Erythroblast (primary cell): Measurements from ENCODE around the gene GRIN2C.

Experiments used
- GATA1 ChIP-seq: IDR thresholded peaks from 2 replicates; pipeline ENCODE4 v1.6.1; 2011; ENCODE audit warnings: low read depth, mild to moderate bottlenecking, control low read depth, low read length, moderate library complexity
- POLR2A ChIP-seq: IDR thresholded peaks from 2 replicates; pipeline ENCODE4 v1.6.1; 2011; ENCODE audit warnings: mild to moderate bottlenecking, low read length

GRCh38 chr17:74850914-74851313, 8.8 kb downstream of the GRIN2C start:
- TF ChIP-seq POLR2A (no peak), GATA1 (no peak)
